ENCODE data around the gene FAM13A.

DNA sequence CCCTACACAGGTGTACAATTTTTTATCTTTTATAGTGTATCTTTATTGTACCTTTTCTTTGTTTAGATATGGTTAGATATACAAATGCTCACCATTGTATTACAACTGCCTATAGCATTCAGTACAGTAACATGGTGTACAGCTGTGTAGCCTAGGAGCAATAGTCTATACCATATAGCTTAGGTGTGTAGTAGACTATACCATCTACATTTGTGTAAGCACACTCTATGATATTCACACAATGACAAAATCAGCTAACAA is 80.3 kb downstream of the FAM13A start:
- TF ChIP-seq POLR2A (IDR thresholded peaks at IDR 0.05), result no peak
- TF ChIP-seq, protein P1, sequence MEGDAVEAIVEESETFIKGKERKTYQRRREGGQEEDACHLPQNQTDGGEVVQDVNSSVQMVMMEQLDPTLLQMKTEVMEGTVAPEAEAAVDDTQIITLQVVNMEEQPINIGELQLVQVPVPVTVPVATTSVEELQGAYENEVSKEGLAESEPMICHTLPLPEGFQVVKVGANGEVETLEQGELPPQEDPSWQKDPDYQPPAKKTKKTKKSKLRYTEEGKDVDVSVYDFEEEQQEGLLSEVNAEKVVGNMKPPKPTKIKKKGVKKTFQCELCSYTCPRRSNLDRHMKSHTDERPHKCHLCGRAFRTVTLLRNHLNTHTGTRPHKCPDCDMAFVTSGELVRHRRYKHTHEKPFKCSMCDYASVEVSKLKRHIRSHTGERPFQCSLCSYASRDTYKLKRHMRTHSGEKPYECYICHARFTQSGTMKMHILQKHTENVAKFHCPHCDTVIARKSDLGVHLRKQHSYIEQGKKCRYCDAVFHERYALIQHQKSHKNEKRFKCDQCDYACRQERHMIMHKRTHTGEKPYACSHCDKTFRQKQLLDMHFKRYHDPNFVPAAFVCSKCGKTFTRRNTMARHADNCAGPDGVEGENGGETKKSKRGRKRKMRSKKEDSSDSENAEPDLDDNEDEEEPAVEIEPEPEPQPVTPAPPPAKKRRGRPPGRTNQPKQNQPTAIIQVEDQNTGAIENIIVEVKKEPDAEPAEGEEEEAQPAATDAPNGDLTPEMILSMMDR (IDR thresholded peaks at IDR 0.05), result no peak
